KMS-11 (cell line): ENCODE measurements around the gene MPZL1.
A peak's percentile ranks its signal among the peaks of the same experiment; 100 is the strongest.

Experiments used
- H2AFZ ChIP-seq: fragments of 200-600 bp; sonication (generic); 2 replicates; pipeline ENCODE4 v1.6.1; 2016; ENCODE audit warnings: antibody characterized with exemption, mixed run types, low read depth
- H3K27ac ChIP-seq: fragments of 200-600 bp; sonication (generic); 2 replicates; pipeline ENCODE4 v1.6.1; 2016; ENCODE audit warnings: mild to moderate bottlenecking, mixed run types
- H3K27me3 ChIP-seq: fragments of 200-600 bp; sonication (generic); 2 replicates; pipeline ENCODE4 v1.6.1; 2017; ENCODE audit warnings: mild to moderate bottlenecking, low read depth, mixed run types, moderate library complexity; ENCODE audit not compliant: insufficient read depth
- H3K36me3 ChIP-seq: fragments of 200-600 bp; sonication (generic); 2 replicates; pipeline ENCODE4 v1.6.1; 2017; ENCODE audit warnings: mild to moderate bottlenecking, mixed run types; ENCODE audit not compliant: insufficient read depth
- H3K4me1 ChIP-seq: fragments of 200-600 bp; sonication (generic); 2 replicates; pipeline ENCODE4 v1.6.1; 2016; ENCODE audit warnings: mild to moderate bottlenecking, low read depth, mixed run types; ENCODE audit not compliant: poor library complexity, severe bottlenecking
- H3K4me2 ChIP-seq: fragments of 200-600 bp; sonication (generic); 2 replicates; pipeline ENCODE4 v1.7.0; 2016; ENCODE audit warnings: mild to moderate bottlenecking, mixed run types
- H3K4me3 ChIP-seq: fragments of 200-600 bp; sonication (generic); IDR thresholded peaks from 2 replicates; pipeline ENCODE4 v1.6.1; 2017; ENCODE audit warnings: low read depth, low read length, mixed read lengths; ENCODE audit not compliant: insufficient read depth
- H3K79me2 ChIP-seq: fragments of 200-600 bp; sonication (generic); 2 replicates; pipeline ENCODE4 v1.6.1; 2016; ENCODE audit warnings: low read depth, mixed run types; ENCODE audit not compliant: insufficient read depth
- H3K9ac ChIP-seq: fragments of 200-600 bp; sonication (generic); 2 replicates; pipeline ENCODE4 v1.6.1; 2016; ENCODE audit warnings: mild to moderate bottlenecking, mixed run types
- H4K20me1 ChIP-seq: fragments of 200-600 bp; sonication (generic); 2 replicates; pipeline ENCODE4 v1.6.1; 2016; ENCODE audit warnings: mild to moderate bottlenecking, mixed run types; ENCODE audit not compliant: insufficient read depth
- TF ChIP-seq, protein P1 (sequence below): fragments of 200-600 bp; sonication (generic); conservative IDR thresholded peaks from 2 replicates; pipeline ENCODE4 v1.6.1; 2017; ENCODE audit warnings: low read depth, mild to moderate bottlenecking, antibody characterized with exemption, low read length, moderate library complexity, mixed read lengths

Gene MPZL1

DNA sequence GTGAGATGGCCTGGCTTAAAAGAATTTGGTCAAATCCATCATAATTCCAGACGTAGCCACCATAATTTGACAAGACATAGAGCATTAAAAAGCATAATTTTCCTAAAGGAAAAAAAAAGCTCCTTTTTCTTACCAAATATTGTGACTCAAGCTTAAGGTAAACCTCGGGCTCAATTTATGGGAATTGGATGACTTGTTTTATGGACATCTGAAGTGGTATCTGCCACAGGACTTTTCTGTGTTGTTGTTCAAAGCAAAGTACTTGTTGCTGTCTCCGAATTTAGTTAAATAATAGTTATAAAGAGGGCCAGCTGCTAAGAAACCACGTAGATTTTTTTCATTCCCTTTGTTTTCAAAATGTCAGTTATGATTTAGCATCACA lies 1.1 kb downstream of the MPZL1 start:
- H3K4me2 ChIP-seq = peak overlapping the region; percentile 76
- peak overlapping the region; percentile 85 for H2AFZ ChIP-seq
- peaks cover 39% of the 10 kb centered on the region for H3K4me1 ChIP-seq
- peaks cover 43% of the 10 kb centered on the region; the same call in 1 of the 2 replicates for H3K79me2 ChIP-seq
- H3K4me3 ChIP-seq = peak overlapping the region; percentile 96
- no peaks in the 10 kb centered on the region for H3K27me3 ChIP-seq
- no peaks in the 10 kb centered on the region for H3K36me3 ChIP-seq
- no peak overlapping the region; the same call in 1 of the 2 replicates for H3K27ac ChIP-seq
- TF ChIP-seq, protein P1, sequence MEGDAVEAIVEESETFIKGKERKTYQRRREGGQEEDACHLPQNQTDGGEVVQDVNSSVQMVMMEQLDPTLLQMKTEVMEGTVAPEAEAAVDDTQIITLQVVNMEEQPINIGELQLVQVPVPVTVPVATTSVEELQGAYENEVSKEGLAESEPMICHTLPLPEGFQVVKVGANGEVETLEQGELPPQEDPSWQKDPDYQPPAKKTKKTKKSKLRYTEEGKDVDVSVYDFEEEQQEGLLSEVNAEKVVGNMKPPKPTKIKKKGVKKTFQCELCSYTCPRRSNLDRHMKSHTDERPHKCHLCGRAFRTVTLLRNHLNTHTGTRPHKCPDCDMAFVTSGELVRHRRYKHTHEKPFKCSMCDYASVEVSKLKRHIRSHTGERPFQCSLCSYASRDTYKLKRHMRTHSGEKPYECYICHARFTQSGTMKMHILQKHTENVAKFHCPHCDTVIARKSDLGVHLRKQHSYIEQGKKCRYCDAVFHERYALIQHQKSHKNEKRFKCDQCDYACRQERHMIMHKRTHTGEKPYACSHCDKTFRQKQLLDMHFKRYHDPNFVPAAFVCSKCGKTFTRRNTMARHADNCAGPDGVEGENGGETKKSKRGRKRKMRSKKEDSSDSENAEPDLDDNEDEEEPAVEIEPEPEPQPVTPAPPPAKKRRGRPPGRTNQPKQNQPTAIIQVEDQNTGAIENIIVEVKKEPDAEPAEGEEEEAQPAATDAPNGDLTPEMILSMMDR = no peak
- H3K9ac ChIP-seq = peak overlapping the region; percentile 63
- H4K20me1 ChIP-seq = no peaks in the 10 kb centered on the region

DNA sequence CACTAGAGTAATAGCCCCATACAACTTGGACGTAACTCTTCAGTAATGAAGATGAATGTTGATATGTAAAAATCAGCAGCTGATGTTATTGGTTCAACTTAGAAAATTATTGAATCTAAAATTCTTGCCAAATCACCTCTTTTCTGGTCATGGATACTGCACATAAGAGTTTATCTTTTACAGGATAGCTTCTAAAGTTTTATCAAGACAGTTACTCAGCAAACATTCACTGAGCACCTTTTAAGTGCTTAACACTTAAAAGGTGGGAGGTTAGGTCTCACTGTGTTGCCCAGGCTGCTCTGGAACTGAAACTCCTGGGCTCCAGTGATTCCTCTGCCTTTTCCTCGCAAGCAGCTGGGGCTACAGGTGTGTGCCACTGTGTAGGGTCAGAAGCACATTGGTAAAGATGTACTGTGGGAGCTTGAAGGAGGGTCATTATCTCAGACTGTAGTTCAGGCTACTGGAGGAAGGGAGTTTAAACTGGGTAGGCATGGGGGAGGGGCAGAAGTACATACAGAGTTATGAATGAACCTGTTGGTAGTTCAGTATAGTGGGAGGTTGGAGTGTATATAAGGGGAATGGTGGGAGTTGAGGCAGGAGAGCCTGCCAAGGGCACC lies 2.0 kb downstream of the MPZL1 start:
- H3K4me3 ChIP-seq = no peak overlapping the region
- TF ChIP-seq, protein P1 = no peak
- peaks cover 45% of the 10 kb centered on the region; the same call in 1 of the 2 replicates for H3K79me2 ChIP-seq
- H3K4me2 ChIP-seq = peak overlapping the region; percentile 76
- H3K36me3 ChIP-seq = no peaks in the 10 kb centered on the region
- no peak overlapping the region for H3K27ac ChIP-seq
- no peak overlapping the region for H3K9ac ChIP-seq
- no peak overlapping the region for H2AFZ ChIP-seq
- no peaks in the 10 kb centered on the region for H4K20me1 ChIP-seq
- peaks cover 39% of the 10 kb centered on the region for H3K4me1 ChIP-seq
- no peaks in the 10 kb centered on the region for H3K27me3 ChIP-seq

DNA sequence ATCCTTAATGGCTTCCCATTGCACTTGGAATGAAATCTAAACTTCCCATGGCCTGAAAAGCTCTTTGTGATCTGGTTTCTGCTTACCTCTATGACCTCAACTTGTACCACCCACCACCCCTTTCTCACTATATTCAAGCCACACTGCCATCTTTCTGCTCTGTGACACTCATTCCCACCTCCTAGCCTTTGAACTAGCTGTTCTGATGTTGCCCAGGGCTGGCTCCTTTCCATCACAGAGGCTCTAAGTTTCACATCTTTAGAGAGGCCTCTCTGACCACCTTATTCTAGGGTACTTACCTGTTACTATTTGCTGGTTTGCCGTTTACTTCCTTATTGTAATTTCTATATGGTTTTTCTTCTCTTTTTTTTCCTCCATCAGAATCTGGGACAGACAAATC lies 4.2 kb downstream of the MPZL1 start:
- H3K36me3 ChIP-seq = no peaks in the 10 kb centered on the region
- no peaks in the 10 kb centered on the region for H3K27me3 ChIP-seq
- H3K9ac ChIP-seq = no peak overlapping the region
- H3K79me2 ChIP-seq = peaks cover 45% of the 10 kb centered on the region; the same call in 1 of the 2 replicates
- H3K4me2 ChIP-seq = no peak overlapping the region
- H3K4me1 ChIP-seq = peaks cover 31% of the 10 kb centered on the region
- H2AFZ ChIP-seq = no peak overlapping the region
- no peak overlapping the region for H3K4me3 ChIP-seq
- H3K27ac ChIP-seq = no peak overlapping the region
- H4K20me1 ChIP-seq = no peaks in the 10 kb centered on the region
- TF ChIP-seq, protein P1 = no peak

DNA sequence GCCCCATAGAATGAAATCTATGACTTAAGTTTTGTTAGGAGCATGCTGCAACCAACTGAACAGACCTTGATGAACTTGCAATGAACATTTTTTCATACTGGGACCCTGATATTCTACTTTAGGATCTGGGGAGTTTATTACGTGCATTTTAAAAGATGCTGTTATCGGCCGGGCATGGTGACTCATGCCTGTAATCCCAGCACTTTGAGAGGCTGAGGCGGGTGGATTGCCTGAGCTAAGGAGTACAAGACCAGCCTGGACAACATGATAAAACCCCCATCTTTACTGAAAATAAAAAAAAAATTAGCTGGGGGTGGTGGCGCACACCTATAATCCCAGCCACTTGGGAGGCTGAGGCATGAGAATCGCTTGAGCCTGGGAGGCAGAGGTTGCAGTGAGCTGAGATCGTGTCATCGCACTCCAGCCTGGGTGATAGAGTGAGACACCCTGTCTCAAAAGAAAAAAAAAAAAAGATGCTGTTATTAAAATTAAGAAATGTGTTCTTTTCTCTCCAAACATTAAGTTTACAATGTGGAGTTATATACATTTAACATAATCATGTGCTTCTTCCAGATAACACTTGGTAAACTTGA lies 7.1 kb downstream of the MPZL1 start:
- no peaks in the 10 kb centered on the region for H3K27me3 ChIP-seq
- no peak overlapping the region for H3K9ac ChIP-seq
- no peaks in the 10 kb centered on the region for H4K20me1 ChIP-seq
- no peak overlapping the region for H2AFZ ChIP-seq
- no peaks in the 10 kb centered on the region for H3K36me3 ChIP-seq
- H3K4me1 ChIP-seq = peaks cover 15% of the 10 kb centered on the region
- H3K4me3 ChIP-seq = no peak overlapping the region
- peaks cover 28% of the 10 kb centered on the region; the same call in 1 of the 2 replicates for H3K79me2 ChIP-seq
- H3K4me2 ChIP-seq = no peak overlapping the region
- no peak overlapping the region for H3K27ac ChIP-seq
- TF ChIP-seq, protein P1 = no peak
